Measurements from ENCODE around the gene R3HDM1.

Gene R3HDM1

DNA sequence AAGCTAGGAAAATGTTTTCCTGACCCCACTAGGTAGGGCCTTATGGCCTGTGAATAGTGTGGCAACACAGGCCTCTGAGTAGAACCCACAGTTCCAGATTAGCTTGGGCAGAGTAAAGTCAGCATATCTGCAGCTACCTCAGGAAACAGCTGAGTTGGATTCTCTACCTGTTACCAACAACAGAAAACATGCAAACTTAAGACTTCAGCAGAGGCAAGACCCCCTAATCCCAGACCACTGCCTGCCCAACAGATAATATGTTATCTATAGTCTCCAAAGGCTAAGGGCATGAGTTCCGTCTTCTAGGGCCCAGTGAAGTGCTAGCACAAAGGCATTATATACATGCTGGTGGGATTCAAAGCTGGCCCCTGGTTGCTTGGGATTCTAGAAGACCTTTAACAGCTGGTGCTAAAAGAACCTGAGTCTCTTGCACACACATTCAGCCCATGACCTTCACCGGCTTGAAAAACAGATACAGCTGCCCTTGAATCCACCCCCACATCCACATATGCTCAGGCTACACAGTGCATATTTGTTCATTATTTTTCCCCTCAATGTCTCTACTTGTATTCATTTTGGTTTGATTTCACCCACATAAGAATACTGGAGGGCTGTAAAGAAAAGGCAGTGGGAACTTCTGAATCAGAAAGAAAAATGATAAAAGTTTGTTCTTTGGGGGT, 196.9 kb downstream of the R3HDM1 start:
- H3K4me1 ChIP-seq (ENCODE audit: control insufficient read depth in 1 of 2, insufficient read depth in 2 of 2, low read length in 2 of 2): no peaks in the 10 kb centered on the region
- no peaks in the 10 kb centered on the region for H3K27me3 ChIP-seq (ENCODE audit: low read depth, low read length)
- H3K27ac ChIP-seq (ENCODE audit: low read length): no peak overlapping the region
- H3K9me3 ChIP-seq (ENCODE audit: control insufficient read depth in 1 of 2, low read length in 2 of 2): no peaks in the 10 kb centered on the region
- no peak overlapping the region for H3K4me3 ChIP-seq (ENCODE audit: low read depth in 1 of 2, low read length in 2 of 2)
- H3K36me3 ChIP-seq (ENCODE audit: control insufficient read depth in 1 of 2, insufficient read depth in 2 of 2, low read length in 2 of 2): peaks cover 0 to 5% of the 10 kb centered on the region in 2 donors

DNA sequence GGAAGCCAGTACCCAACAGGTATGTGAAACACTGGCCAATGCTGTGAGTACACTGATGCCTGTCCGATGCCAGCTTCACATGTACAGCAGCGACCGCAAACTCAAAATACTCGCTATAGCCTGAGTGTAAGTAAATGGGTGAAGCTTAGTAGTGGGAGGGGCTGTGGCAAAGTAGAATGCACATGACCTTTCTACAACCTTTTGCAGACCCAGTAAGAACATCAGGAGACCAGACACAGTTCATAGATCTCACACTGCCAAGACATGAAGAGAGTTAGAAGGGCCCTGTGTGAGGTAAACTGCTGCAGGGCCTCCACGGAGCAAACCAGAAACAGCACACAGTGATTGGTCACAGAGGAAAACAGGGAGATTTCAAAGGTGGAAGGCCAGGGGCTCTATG, 201.3 kb downstream of the R3HDM1 start:
- H3K27me3 ChIP-seq (ENCODE audit: low read depth, low read length): no peaks in the 10 kb centered on the region
- no peak overlapping the region for H3K4me3 ChIP-seq (ENCODE audit: low read depth in 1 of 2, low read length in 2 of 2)
- H3K27ac ChIP-seq (ENCODE audit: low read length): no peak overlapping the region
- H3K4me1 ChIP-seq (ENCODE audit: control insufficient read depth in 1 of 2, insufficient read depth in 2 of 2, low read length in 2 of 2): no peaks in the 10 kb centered on the region
- H3K9me3 ChIP-seq (ENCODE audit: control insufficient read depth in 1 of 2, low read length in 2 of 2): no peaks in the 10 kb centered on the region
- H3K36me3 ChIP-seq (ENCODE audit: control insufficient read depth in 1 of 2, insufficient read depth in 2 of 2, low read length in 2 of 2): no peaks in the 10 kb centered on the region

DNA sequence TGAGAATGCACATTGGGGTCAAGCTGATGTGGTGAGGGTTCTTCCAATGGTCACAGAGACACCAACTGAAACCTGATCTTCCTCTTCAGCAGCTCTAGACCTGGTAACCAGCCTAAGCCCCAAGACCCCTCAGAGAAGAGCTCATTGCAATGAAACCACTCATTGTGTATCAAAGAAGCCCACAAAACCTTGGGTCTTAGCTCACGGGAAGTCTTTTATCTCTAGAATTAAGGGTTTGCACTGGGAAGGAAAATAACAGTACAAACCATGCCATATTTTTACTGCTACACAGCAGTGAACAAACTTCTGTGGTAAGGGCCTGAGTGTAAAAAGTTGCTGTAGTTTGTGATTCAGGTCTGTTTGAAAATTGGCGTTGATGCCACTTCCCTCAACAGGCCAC, 201.8 kb downstream of the R3HDM1 start:
- Histone ChIP-seq H3K36me3 (ENCODE audit: control insufficient read depth in 1 of 2, insufficient read depth in 2 of 2, low read length in 2 of 2) (no peaks in the 10 kb centered on the region), H3K4me1 (ENCODE audit: control insufficient read depth in 1 of 2, insufficient read depth in 2 of 2, low read length in 2 of 2) (no peaks in the 10 kb centered on the region), H3K4me3 (ENCODE audit: low read depth in 1 of 2, low read length in 2 of 2) (no peak overlapping the region), H3K27ac (ENCODE audit: low read length) (no peak overlapping the region), H3K9me3 (ENCODE audit: control insufficient read depth in 1 of 2, low read length in 2 of 2) (no peaks in the 10 kb centered on the region), H3K27me3 (ENCODE audit: low read depth, low read length) (no peaks in the 10 kb centered on the region)

DNA sequence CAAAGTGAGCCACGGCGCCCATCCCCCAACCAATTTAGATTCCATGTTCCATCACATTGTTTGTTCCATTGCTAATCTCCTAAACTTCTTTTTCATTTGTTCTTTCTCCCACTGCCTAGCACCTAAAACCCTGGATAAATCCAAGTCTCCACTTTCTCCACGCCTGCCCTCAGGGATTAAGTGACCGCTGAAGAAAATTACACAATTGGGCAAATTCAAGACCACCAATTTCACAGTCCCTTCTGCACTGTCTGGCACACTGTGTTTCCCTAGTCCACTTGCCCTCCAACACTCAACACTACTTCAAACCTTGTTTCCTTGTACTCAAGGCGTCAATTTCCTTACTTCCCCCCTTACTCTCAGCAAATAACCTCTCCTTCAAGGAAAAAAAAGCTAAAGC, 205.3 kb downstream of the R3HDM1 start:
- Histone ChIP-seq H3K27me3 (ENCODE audit: low read depth, low read length) (no peaks in the 10 kb centered on the region), H3K9me3 (ENCODE audit: control insufficient read depth in 1 of 2, low read length in 2 of 2) (no peaks in the 10 kb centered on the region), H3K4me1 (ENCODE audit: control insufficient read depth in 1 of 2, insufficient read depth in 2 of 2, low read length in 2 of 2) (no peaks in the 10 kb centered on the region), H3K36me3 (ENCODE audit: control insufficient read depth in 1 of 2, insufficient read depth in 2 of 2, low read length in 2 of 2) (no peaks in the 10 kb centered on the region), H3K27ac (ENCODE audit: low read length) (no peak overlapping the region), H3K4me3 (ENCODE audit: low read depth in 1 of 2, low read length in 2 of 2) (no peak overlapping the region)

DNA sequence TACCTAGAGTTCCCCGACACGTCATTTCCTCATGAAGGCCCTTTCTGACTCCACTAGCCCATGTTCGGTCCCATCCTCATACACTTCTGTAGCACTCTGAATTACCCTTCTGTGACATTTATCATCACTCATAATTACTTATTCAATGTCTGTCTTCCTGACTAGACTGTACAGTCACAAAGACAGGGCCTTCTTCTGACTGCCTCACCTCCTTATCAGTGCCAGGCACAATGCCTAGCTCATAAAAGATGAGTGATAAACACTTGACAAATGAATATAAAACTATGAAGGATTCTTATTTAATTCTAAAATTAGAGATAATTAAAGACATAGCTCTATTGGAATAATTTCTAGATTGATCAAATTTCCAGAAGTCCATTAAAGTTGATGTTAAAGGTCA, 208.9 kb downstream of the R3HDM1 start:
- Histone ChIP-seq H3K4me3 (ENCODE audit: low read depth in 1 of 2, low read length in 2 of 2) (no peak overlapping the region), H3K9me3 (ENCODE audit: control insufficient read depth in 1 of 2, low read length in 2 of 2) (no peaks in the 10 kb centered on the region), H3K27me3 (ENCODE audit: low read depth, low read length) (no peaks in the 10 kb centered on the region), H3K27ac (ENCODE audit: low read length) (no peak overlapping the region), H3K4me1 (ENCODE audit: control insufficient read depth in 1 of 2, insufficient read depth in 2 of 2, low read length in 2 of 2) (peaks cover 9 to 21% of the 10 kb centered on the region in 2 donors), H3K36me3 (ENCODE audit: control insufficient read depth in 1 of 2, insufficient read depth in 2 of 2, low read length in 2 of 2) (peaks cover 0 to 8% of the 10 kb centered on the region in 2 donors)

DNA sequence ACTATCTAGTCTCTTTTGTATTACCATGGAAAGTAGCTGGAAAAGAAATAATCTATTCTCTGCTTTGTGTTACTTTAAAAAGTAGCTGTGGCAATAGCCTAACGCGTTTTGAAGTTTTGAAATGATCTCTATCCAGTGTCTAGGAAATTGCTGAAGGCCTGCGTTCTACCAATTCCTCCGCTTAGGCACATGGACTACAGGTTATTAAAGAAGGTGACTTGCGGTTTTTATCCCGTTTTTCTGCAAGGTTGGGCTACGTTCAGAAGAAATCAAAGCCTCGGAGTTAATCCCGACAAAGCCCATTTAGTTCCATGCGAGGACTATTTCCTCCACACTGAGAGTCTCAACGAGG, 209.7 kb downstream of the R3HDM1 start:
- no peaks in the 10 kb centered on the region for H3K9me3 ChIP-seq (ENCODE audit: control insufficient read depth in 1 of 2, low read length in 2 of 2)
- H3K4me1 ChIP-seq (ENCODE audit: control insufficient read depth in 1 of 2, insufficient read depth in 2 of 2, low read length in 2 of 2): peaks cover 9 to 27% of the 10 kb centered on the region in 2 donors
- no peaks in the 10 kb centered on the region for H3K27me3 ChIP-seq (ENCODE audit: low read depth, low read length)
- H3K36me3 ChIP-seq (ENCODE audit: control insufficient read depth in 1 of 2, insufficient read depth in 2 of 2, low read length in 2 of 2): peaks cover 0 to 8% of the 10 kb centered on the region in 2 donors
- peak overlapping the region in 1 of 2 donors; percentile 84 for H3K4me3 ChIP-seq (ENCODE audit: low read depth in 1 of 2, low read length in 2 of 2)
- H3K27ac ChIP-seq (ENCODE audit: low read length): peak overlapping the region; percentile 99

DNA sequence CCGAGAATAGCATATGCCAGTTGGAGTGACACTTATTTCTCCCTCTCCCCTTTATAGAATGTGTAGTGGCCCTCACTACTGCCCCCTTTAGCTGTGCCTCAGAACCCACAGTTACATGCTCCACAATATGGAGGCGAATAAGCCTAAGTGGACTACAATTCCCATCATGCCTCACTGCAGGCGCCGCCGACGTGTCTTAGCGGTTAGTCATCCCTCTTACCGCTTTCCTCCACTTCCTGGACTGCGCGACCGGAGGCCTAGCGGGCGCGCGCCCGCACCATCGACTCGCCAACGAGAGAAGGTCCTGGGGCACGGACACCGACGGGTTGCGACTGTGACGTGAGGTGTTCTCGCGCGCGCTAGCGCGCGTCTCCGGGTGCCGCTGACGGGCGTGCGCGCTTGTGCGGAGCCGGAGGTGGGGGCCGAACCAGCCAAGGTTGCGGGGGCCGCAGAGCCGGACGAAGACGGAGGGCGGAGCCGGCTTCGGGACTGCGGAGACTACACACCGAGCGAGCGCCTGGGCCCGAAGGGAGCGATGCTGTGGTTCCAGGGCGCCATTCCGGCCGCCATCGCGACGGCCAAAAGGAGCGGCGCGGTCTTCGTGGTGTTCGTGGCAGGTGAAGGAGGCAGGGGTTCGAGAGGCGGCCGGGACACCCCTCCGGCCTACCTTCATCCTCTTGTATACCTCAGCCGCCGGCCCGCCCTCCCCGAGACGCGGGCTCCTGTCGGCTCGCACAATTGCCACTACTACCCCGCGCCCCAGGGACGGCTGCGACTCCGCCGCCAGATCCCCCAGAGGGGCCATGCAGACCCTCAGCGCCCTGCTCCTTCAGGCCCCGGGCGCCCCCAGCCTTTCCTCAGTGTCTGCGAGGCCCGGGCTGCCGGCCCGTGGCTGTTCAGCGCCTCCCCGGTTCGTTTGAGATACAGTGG, 210.4 kb downstream of the R3HDM1 start, which contains the start of gene UBXN4:
Gene UBXN4 (plus strand): TSS at position 461 of the 930 bp plus-strand sequence. CDS start 75 bp downstream, at position 536.
- Histone ChIP-seq H3K36me3 (ENCODE audit: control insufficient read depth in 1 of 2, insufficient read depth in 2 of 2, low read length in 2 of 2) (peaks cover 0 to 8% of the 10 kb centered on the region in 2 donors), H3K4me3 (ENCODE audit: low read depth in 1 of 2, low read length in 2 of 2) (peak within 1 kb of the TSS; percentile 84 to 90), H3K27ac (ENCODE audit: low read length) (peak within 1 kb of the TSS; percentile 99), H3K4me1 (ENCODE audit: control insufficient read depth in 1 of 2, insufficient read depth in 2 of 2, low read length in 2 of 2) (peaks cover 9 to 27% of the 10 kb centered on the region in 2 donors), H3K9me3 (ENCODE audit: control insufficient read depth in 1 of 2, low read length in 2 of 2) (no peaks in the 10 kb centered on the region), H3K27me3 (ENCODE audit: low read depth, low read length) (no peaks in the 10 kb centered on the region)

DNA sequence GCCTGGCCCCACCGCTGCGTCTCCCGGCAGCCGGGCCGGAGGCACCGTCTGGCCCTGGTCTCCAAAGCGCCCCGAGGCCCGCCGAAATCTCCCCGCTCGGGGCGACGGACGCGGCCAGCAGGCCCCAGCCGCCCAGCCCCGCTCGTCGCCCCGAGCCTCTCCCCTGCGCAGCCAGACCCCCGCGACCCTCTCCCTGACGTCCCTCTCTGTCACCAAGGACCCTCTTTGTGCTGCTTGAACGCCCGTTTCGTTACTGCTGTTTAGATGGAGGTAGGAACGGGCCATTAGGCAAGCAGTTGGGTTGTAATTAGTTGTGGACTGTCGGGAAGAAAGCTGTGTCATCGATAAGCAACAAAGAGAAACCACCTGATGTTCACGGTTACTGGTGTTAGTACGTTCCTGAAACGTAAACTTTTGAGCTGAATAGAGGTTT, 211.1 kb downstream of the R3HDM1 start:
- Histone ChIP-seq H3K9me3 (ENCODE audit: control insufficient read depth in 1 of 2, low read length in 2 of 2) (no peaks in the 10 kb centered on the region), H3K27me3 (ENCODE audit: low read depth, low read length) (no peaks in the 10 kb centered on the region), H3K4me1 (ENCODE audit: control insufficient read depth in 1 of 2, insufficient read depth in 2 of 2, low read length in 2 of 2) (peaks cover 9 to 27% of the 10 kb centered on the region in 2 donors), H3K4me3 (ENCODE audit: low read depth in 1 of 2, low read length in 2 of 2) (peak overlapping the region; percentile 84 to 90), H3K27ac (ENCODE audit: low read length) (peak overlapping the region; percentile 99), H3K36me3 (ENCODE audit: control insufficient read depth in 1 of 2, insufficient read depth in 2 of 2, low read length in 2 of 2) (peaks cover 0 to 8% of the 10 kb centered on the region in 2 donors)

DNA sequence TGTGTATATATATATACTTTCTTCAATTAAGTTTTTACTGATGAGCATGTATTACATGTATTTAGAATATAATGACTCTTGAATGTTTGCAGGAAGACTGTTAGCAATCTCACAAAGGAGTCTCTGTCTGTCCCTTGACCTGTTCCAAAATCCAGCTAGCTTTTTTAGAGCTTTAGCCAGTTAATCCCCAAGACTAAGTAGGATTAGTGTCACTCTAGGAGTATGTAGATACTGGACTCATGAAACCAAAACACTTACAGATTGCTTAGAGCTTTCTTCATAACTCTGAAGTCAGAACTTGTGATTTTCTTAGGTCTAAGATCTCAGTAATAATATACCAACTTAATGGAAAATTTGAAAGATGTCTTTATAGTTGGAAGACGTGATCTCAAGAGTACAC, 212.6 kb downstream of the R3HDM1 start:
- Histone ChIP-seq H3K4me1 (ENCODE audit: control insufficient read depth in 1 of 2, insufficient read depth in 2 of 2, low read length in 2 of 2) (peaks cover 9 to 27% of the 10 kb centered on the region in 2 donors), H3K27ac (ENCODE audit: low read length) (peak overlapping the region; percentile 99), H3K9me3 (ENCODE audit: control insufficient read depth in 1 of 2, low read length in 2 of 2) (no peaks in the 10 kb centered on the region), H3K4me3 (ENCODE audit: low read depth in 1 of 2, low read length in 2 of 2) (peak overlapping the region in 1 of 2 donors; percentile 26), H3K27me3 (ENCODE audit: low read depth, low read length) (no peaks in the 10 kb centered on the region), H3K36me3 (ENCODE audit: control insufficient read depth in 1 of 2, insufficient read depth in 2 of 2, low read length in 2 of 2) (peaks cover under 1 to 8% of the 10 kb centered on the region in 2 donors)

DNA sequence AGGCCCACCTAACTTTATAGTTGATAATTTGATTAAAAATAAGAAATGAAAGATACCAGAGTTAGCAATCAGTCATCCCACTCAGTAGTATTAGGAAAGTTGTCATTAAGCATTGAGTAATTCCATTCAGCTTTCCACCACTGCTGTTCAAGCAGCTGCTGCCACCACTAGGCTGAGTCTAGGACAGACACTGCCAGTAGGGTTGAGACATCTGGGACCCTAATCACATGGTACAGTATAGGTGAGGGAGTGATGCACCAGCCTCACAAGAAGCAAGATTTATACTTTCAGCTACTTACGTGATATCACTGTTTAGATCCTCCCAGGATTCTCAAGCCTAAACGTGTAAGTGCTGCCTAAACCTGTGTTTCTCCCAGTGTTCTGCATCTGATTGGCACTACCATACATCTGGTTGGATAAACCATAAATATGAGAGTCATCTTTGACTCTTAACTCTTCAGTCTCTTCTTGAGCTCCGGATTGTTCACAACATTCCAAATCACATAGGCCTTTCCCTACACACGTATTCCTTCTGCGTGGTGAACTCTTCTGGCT, 213.6 kb downstream of the R3HDM1 start:
- no peaks in the 10 kb centered on the region for H3K9me3 ChIP-seq (ENCODE audit: control insufficient read depth in 1 of 2, low read length in 2 of 2)
- peaks cover 9 to 27% of the 10 kb centered on the region in 2 donors for H3K4me1 ChIP-seq (ENCODE audit: control insufficient read depth in 1 of 2, insufficient read depth in 2 of 2, low read length in 2 of 2)
- H3K4me3 ChIP-seq (ENCODE audit: low read depth in 1 of 2, low read length in 2 of 2): no peak overlapping the region
- H3K27ac ChIP-seq (ENCODE audit: low read length): no peak overlapping the region
- no peaks in the 10 kb centered on the region for H3K27me3 ChIP-seq (ENCODE audit: low read depth, low read length)
- H3K36me3 ChIP-seq (ENCODE audit: control insufficient read depth in 1 of 2, insufficient read depth in 2 of 2, low read length in 2 of 2): peaks cover 6 to 14% of the 10 kb centered on the region in 2 donors

DNA sequence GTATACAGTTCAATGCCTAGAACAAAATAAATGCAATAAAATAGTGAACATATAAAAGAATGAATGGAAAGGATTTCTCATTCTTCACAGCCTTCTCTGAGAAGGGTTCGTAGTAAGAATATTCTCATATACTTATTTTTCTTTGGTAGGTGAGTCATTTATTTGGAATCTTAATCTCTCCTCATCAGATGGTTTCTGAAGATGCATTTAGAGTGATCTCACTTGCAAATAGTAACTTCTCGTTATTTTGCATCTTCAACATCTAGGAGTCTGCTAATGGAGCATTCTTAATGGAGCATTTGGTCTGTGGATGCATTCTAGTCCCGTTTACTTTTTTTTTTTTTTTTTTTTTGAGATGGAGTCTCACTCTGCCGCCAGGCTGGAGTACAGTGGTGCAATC, 214.3 kb downstream of the R3HDM1 start:
- H3K36me3 ChIP-seq (ENCODE audit: control insufficient read depth in 1 of 2, insufficient read depth in 2 of 2, low read length in 2 of 2): peaks cover 10 to 17% of the 10 kb centered on the region in 2 donors
- H3K4me3 ChIP-seq (ENCODE audit: low read depth in 1 of 2, low read length in 2 of 2): no peak overlapping the region

More for the DNA sequence above, 214.3 kb downstream of the R3HDM1 start:
- H3K4me1 ChIP-seq (ENCODE audit: control insufficient read depth in 1 of 2, insufficient read depth in 2 of 2, low read length in 2 of 2): peaks cover 9 to 27% of the 10 kb centered on the region in 2 donors
- H3K27me3 ChIP-seq (ENCODE audit: low read depth, low read length): no peaks in the 10 kb centered on the region
- H3K27ac ChIP-seq (ENCODE audit: low read length): no peak overlapping the region
- no peaks in the 10 kb centered on the region for H3K9me3 ChIP-seq (ENCODE audit: control insufficient read depth in 1 of 2, low read length in 2 of 2)
